Stomach (tissue), 9 donors: ENCODE measurements around the gene ANAPC7. TPM values are rescaled to one million over a fixed set of nuclear protein-coding genes. Genes with fewer than 3 reads are reported as not detected.
A peak's percentile ranks its signal among the peaks of the same experiment; 100 is the strongest.

ENCODE experiments used
- DNase-seq, 2 donors: peaks; one replicate each; pipeline versions ENCODE4 v3.0.0 to v3.0.0-alpha.2; 2013 to 2019
- H3K27ac ChIP-seq, 5 donors: fragments of 200-600 bp in 4 of 5; sonication (generic) in 4 of 5; one replicate each; pipeline ENCODE4 v1.5.1; 2013 to 2019; ENCODE audit warnings: mild to moderate bottlenecking in 1 of 5, moderate library complexity in 1 of 5
- H3K27me3 ChIP-seq, 3 donors: fragments of 200-600 bp; sonication (generic); one replicate each; pipeline ENCODE4 v1.5.1; 2017 to 2019; ENCODE audit warnings: mixed run types in 1 of 3
- H3K36me3 ChIP-seq, 4 donors: fragments of 200-600 bp; sonication (generic); 1 replicate in 3 of 4; 2 replicates in 1 of 4; pipeline ENCODE4 v1.5.1; 2016 to 2019
- H3K4me1 ChIP-seq, 4 donors: fragments of 200-600 bp; sonication (generic); one replicate each; pipeline ENCODE4 v1.5.1; 2016 to 2019
- H3K4me3 ChIP-seq, 4 donors: fragments of 200-600 bp; sonication (generic) in 3 of 4; one replicate each; pipeline ENCODE4 v1.5.1; 2016 to 2019; ENCODE audit warnings: mild to moderate bottlenecking in 1 of 4
- H3K9me3 ChIP-seq, 4 donors: fragments of 200-600 bp; sonication (generic); one replicate each; pipeline ENCODE4 v1.5.1; 2016 to 2019
- EP300 ChIP-seq: sonication (generic); formaldehyde crosslinking; IDR thresholded peaks from one replicate; pipeline ENCODE4 v1.6.1; 2017; ENCODE audit warnings: antibody characterized with exemption
- POLR2A ChIP-seq, 4 donors: fragments of 450-650 bp; IDR thresholded peaks; one replicate each; pipeline ENCODE4 v1.6.1; 2016; ENCODE audit warnings: antibody characterized with exemption in 4 of 4, control low read depth in 2 of 4, mild to moderate bottlenecking in 1 of 4, moderate library complexity in 1 of 4
- POLR2AphosphoS5 ChIP-seq, 3 donors: sonication (generic); formaldehyde crosslinking; IDR thresholded peaks; one replicate each; pipeline ENCODE4 v1.6.1; 2016; ENCODE audit warnings: antibody characterized with exemption in 3 of 3
- WGBS, 5 donors: extraction: QIAGEN DNeasy Blood & Tissue Kit in 3 of 5; methylation state at CpG; one replicate each; pipeline versions ENCODE4 v1.1.5 to v1.1.7; 2013 to 2018; 5-methylcytosine and 5-hydroxymethylcytosine counted together
- intact Hi-C: fragments of 100-400 bp; cut with DNase I; formaldehyde crosslinking; loops from one replicate; pipeline ENCODE4 v1.15.1; 2023; ENCODE audit warnings: low total_unique reads
- polyA plus RNA-seq, 3 donors: library from polyadenylated mRNA; stranded (reverse); fragments of 200-250 nt; gene quantifications; one replicate each; pipeline ENCODE4 v1.2.3, GENCODE V29; 2013
- total RNA-seq, 5 donors: library from RNA; depleted of rRNA; stranded (reverse); fragments of >200 nt; gene quantifications; one replicate each; pipeline versions ENCODE4 v1.1.0 to v1.2.3, GENCODE V29; 2014 to 2016
- TF ChIP-seq, protein P1 (sequence below), 7 experiments: fragments of 450-650 bp in 4 of 7; fragments of 200-600 bp in 3 of 7; sonication (generic) in 3 of 7; IDR thresholded peaks; one replicate each; pipeline ENCODE4 v1.5.1; 2016 to 2019; ENCODE audit warnings: antibody characterized with exemption in 7 of 7, control low read depth in 2 of 7, mild to moderate bottlenecking in 1 of 7
- donor health status: healthy with polysubstance abuse.
- donor health status: Bipolar disorder and iron deficiency.
- donor health status: healthy.

Gene ANAPC7
- total and polyA plus RNA-seq, 8 donors, result 13.0 to 88.7 (median 45.0) TPM

DNA sequence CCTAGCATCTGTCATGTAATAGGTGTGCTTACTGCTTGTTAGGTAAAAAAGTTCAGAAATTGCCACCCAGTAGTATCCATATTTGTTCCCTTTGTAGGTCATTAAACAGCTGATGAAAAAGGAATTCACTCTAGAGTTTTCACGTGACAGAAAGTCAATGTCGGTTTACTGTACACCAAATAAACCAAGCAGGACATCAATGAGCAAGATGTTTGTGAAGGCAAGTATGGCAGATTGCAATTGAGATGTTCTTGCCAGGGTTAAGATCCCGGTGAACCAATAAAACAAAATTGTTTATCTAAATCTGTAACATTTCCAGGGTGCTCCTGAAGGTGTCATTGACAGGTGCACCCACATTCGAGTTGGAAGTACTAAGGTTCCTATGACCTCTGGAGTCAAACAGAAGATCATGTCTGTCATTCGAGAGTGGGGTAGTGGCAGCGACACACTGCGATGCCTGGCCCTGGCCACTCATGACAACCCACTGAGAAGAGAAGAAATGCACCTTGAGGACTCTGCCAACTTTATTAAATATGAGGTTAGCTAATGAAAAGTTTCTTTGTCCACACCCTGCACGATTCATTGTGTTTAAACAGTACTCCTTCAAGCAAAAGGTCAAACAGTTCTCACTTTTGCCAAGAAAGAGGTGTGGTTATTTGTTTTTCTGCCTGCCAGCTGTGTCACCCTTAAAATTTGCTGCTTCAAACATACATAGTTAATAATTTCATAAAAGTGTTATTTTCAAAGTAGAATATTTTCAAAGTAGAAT lies 64.1 kb downstream of the ANAPC7 start:
- TF ChIP-seq, protein P1, sequence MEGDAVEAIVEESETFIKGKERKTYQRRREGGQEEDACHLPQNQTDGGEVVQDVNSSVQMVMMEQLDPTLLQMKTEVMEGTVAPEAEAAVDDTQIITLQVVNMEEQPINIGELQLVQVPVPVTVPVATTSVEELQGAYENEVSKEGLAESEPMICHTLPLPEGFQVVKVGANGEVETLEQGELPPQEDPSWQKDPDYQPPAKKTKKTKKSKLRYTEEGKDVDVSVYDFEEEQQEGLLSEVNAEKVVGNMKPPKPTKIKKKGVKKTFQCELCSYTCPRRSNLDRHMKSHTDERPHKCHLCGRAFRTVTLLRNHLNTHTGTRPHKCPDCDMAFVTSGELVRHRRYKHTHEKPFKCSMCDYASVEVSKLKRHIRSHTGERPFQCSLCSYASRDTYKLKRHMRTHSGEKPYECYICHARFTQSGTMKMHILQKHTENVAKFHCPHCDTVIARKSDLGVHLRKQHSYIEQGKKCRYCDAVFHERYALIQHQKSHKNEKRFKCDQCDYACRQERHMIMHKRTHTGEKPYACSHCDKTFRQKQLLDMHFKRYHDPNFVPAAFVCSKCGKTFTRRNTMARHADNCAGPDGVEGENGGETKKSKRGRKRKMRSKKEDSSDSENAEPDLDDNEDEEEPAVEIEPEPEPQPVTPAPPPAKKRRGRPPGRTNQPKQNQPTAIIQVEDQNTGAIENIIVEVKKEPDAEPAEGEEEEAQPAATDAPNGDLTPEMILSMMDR (IDR thresholded peaks at IDR 0.05), result no peak
- TF ChIP-seq POLR2A (IDR thresholded peaks at IDR 0.05) (no peak), POLR2AphosphoS5 (IDR thresholded peaks at IDR 0.05) (peak in 1 of 3 donors; percentile 59)
- Histone ChIP-seq H3K4me3 (no peak overlapping the region), H3K36me3 (peaks cover 100% of the 10 kb centered on the region in 4 donors), H3K4me1 (peaks cover 10 to 31% (median 12%) of the 10 kb centered on the region in 4 donors), H3K27me3 (no peaks in the 10 kb centered on the region), H3K9me3 (no peaks in the 10 kb centered on the region), H3K27ac (peak overlapping the region; percentile 63 to 83 (median 69))
- intact Hi-C loops, result no loop called here
- DNase-seq, result peak in 1 of 2 donors; percentile 79
- 31 to 59% (median 39%) methylated on average over 8 of the region's 8 CpGs for WGBS, 5 donors

DNA sequence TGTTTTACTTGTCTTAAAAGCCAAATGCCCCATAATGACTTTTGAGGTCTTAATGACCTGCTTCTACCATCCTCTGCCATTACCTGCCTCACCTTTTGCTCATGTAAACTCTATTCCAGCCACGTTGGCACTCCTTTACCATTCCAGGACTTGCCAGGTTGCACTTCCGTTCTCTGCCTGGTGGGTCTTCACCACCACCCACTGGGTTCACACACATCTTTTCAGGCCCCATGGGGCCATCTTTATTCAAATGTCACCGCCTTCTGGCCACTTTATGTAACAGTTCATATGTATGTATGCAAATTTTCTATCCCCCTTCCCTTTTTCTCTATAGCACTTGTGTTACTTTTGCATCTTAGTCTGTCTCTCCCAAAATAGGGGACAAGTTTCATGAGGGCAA lies 64.8 kb downstream of the ANAPC7 start:
- H3K4me3 ChIP-seq, result no peak overlapping the region
- intact Hi-C loops, result no loop called here
- TF ChIP-seq EP300, result no peak
- TF ChIP-seq POLR2A (IDR thresholded peaks at IDR 0.05), result no peak
- TF ChIP-seq, protein P1 (IDR thresholded peaks at IDR 0.05), result no peak
- TF ChIP-seq POLR2AphosphoS5 (IDR thresholded peaks at IDR 0.05), result no peak
- H3K4me1 ChIP-seq, result peaks cover 10 to 31% (median 12%) of the 10 kb centered on the region in 4 donors
- H3K27me3 ChIP-seq, result no peaks in the 10 kb centered on the region
- DNase-seq, result no peak
- WGBS, 5 donors, result 57 to 72% (median 70%) methylated on average over 3 of the region's 3 CpGs
- H3K9me3 ChIP-seq, result no peaks in the 10 kb centered on the region
- peak overlapping the region; percentile 17 to 77 (median 65) for H3K27ac ChIP-seq
- H3K36me3 ChIP-seq, result peaks cover 100% of the 10 kb centered on the region in 4 donors

DNA sequence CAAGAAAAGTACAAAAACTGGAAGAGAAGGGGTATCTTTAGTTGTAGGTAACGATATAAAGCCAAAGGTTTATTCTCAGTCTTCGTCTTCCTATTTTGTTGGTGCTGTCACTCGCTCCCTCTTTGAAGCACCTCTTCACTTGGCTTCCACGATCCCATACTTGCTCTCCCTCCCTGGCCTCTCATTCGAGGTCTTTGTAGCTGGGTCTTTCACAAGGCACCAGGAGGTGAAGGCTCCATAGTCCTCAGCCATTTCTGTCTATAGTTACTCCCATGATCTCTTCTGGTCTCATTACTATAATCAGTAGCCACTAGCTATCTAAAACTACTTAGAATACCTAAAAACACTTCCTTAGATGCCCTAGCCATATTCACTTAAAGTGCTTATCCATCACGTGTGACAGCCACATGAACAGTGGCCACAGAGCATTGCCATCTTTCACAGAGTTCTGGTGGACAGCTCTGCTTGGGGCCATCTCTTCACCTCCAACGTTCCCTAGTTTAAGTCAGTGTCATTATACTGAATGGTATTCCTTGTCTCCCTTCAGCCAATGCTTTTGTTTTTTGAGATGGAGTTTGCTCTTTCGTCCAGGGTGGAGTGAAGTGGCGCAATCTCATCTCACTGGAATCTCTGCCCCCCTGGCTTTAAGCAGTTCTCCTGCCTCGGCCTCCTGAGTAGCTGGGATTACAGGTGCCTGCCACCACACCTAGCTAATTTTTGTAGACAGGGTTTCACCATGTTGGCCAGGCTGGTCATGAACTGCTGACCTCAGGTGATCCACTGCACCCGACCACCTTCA lies 65.4 kb downstream of the ANAPC7 start:
- Histone ChIP-seq H3K36me3 (peaks cover 98 to 100% (median 100%) of the 10 kb centered on the region in 4 donors), H3K27me3 (no peaks in the 10 kb centered on the region), H3K27ac (peak overlapping the region; percentile 17 to 77 (median 65)), H3K4me3 (no peak overlapping the region), H3K4me1 (peaks cover 10 to 31% (median 12%) of the 10 kb centered on the region in 4 donors), H3K9me3 (no peaks in the 10 kb centered on the region)
- TF ChIP-seq POLR2AphosphoS5 (IDR thresholded peaks at IDR 0.05) (no peak), EP300 (no peak), POLR2A (IDR thresholded peaks at IDR 0.05) (no peak)
- TF ChIP-seq, protein P1 (IDR thresholded peaks at IDR 0.05), result no peak
- intact Hi-C loops, result no loop called here
- no peak for DNase-seq
- 90 to 91% (median 91%) methylated on average over 11 of the region's 11 CpGs for WGBS, 5 donors

DNA sequence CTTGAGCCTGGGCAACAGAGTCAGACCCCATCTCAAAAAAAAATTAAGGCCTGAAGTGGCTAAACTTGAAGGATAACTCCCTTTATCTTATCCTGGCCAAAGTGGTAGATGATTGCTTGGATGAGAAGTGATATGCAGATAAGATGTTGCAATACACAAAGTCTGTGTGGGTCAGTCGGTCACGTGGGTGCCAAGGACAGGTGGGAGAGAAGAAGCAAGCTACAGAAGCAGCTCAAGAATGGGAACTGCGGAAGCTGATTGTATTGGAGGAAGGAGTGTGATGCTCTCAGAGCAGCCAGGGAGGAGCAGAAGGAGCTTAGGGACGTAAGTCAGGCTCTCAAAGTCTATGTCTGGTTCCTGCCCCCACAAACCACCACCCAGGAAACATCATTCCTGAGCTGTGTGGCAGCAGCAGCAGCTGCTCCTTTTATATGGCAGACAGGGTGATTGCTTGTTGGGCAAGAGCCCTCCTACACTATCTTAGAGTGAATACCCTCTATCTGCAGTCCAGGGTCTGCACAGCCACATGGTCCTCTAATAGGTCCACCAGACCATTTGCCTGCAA lies 67.9 kb downstream of the ANAPC7 start:
- 81 to 88% (median 84%) methylated on average over 4 of the region's 4 CpGs for WGBS, 5 donors

More for the DNA sequence above, 67.9 kb downstream of the ANAPC7 start:
- no peak for DNase-seq
- H3K36me3 ChIP-seq, result peaks cover 78 to 100% (median 98%) of the 10 kb centered on the region in 4 donors
- no peak overlapping the region for H3K4me3 ChIP-seq
- H3K9me3 ChIP-seq, result no peaks in the 10 kb centered on the region
- peaks cover 10 to 50% (median 22%) of the 10 kb centered on the region in 4 donors for H3K4me1 ChIP-seq
- intact Hi-C loops, result no loop called here
- H3K27ac ChIP-seq, result no peak overlapping the region
- TF ChIP-seq, protein P1 (IDR thresholded peaks at IDR 0.05), result no peak
- TF ChIP-seq POLR2A (IDR thresholded peaks at IDR 0.05) (no peak), POLR2AphosphoS5 (IDR thresholded peaks at IDR 0.05) (no peak), EP300 (no peak)
- no peaks in the 10 kb centered on the region for H3K27me3 ChIP-seq
